ENCODE results near the gene FLT1. TPM values are rescaled to one million over a fixed set of nuclear protein-coding genes. Genes with fewer than 3 reads are reported as not detected.

Gene FLT1
- total RNA-seq, 2 donors from 2014 or later: 12.3 to 44.6 TPM

DNA sequence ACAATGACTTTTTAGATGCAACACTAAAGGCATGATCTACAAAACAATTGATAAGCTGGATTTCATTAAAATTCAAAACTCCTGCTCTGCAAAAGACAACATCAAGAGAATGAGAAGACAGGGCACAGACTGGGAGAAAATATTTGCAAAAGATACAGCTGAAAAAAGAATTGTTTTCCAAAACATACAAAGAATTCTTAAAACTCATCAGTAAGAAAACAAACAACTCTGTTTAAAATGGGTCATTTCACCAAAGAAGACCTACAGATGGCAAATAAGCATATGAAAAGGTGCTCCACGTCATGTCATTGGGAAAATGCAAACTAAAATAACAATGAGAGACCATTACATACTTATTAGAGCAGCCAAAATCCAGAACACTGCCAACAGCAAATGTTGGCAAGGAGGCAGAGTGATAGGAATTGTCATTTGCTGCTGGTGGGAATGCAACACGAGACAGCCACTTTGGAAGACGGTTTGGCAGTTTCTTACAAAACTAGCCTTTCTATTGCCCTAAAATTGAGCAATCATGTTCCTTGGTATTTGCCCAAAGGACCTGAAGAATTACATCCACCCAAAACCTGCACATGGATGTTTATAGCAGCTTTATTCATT, 39.2 kb downstream of the FLT1 start:
- H3K36me3 ChIP-seq: no peaks in the 10 kb centered on the region
- H3K27ac ChIP-seq: no peak overlapping the region
- TF ChIP-seq CTCF (IDR thresholded peaks at IDR 0.05): no peak
- no peaks in the 10 kb centered on the region for H3K9me3 ChIP-seq
- DNase-seq (ENCODE audit: low spot score) (no peak), ATAC-seq (ENCODE audit: insufficient number of reproducible peaks, low FRiP score, low read depth) (no peak)
- H3K4me1 ChIP-seq (ENCODE audit: control insufficient read depth in 1 of 2, low read depth in 2 of 2): peaks cover 6 to 16% of the 10 kb centered on the region in 2 donors
- H3K27me3 ChIP-seq (replicated peaks; ENCODE audit: insufficient read depth): no peaks in the 10 kb centered on the region
- no peak overlapping the region for H3K4me3 ChIP-seq

DNA sequence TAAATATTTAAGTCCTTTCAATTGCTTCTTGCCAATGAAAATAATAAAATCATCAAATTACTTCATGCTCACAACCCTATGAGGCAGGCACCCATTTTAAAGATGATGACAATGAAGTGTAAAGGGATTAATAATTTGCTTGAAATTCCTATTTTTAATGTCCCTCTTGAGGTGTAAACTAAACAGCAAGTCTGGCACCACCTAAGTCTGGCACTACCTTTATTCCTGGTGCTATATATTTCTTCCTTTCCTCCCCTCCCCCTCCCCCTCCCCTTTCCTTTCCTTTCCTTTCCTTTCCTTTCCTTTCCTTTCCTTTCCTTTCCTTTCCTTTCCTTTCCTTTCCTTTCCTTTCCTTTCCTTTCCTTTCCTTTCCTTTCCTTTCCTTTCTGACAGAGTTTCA, 42.2 kb downstream of the FLT1 start:
- H3K27ac ChIP-seq: no peak overlapping the region
- H3K9me3 ChIP-seq: peaks cover 7% of the 10 kb centered on the region
- H3K27me3 ChIP-seq (replicated peaks; ENCODE audit: insufficient read depth): no peaks in the 10 kb centered on the region
- no peaks in the 10 kb centered on the region for H3K36me3 ChIP-seq
- no peak overlapping the region for H3K4me3 ChIP-seq
- DNase-seq (ENCODE audit: low spot score): no peak
- no peak for ATAC-seq (ENCODE audit: insufficient number of reproducible peaks, low FRiP score, low read depth)
- peaks cover 6 to 16% of the 10 kb centered on the region in 2 donors for H3K4me1 ChIP-seq (ENCODE audit: control insufficient read depth in 1 of 2, low read depth in 2 of 2)
- TF ChIP-seq CTCF (IDR thresholded peaks at IDR 0.05): no peak

DNA sequence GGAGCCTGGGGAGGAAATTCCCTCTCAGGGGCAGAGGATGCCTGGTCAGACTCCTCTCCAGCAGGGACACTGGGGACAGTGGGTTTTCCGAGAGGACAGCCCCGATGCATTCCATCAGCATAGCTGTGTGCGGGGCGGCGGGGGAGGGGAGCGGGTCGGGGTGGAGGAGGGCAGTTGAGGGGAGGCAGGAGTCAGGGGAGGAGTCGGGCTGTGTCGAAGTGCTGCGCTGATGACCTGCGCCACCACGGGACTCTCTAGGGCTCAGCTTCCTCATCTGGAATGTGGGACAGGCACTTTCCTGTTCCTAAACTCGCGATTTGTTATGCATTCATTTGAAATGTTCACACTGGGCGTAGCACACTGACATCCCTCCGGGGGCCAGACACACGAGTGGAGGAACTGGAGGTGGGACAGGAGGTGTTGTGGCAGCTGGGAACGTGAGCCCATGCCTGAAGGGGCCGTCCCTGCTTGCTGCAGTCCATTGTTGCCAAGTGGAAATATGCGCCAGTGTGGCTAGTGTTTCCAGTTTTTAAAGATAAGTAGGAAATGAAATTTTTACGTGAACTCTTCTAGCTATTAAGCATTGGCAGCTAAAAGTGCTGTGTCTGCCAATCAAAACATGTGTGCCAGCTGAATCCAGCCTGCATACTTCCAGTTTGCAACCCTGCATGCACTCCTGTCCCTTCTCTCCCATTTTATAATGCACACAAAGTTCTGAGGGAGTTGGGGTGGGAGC, 43.3 kb downstream of the FLT1 start:
- Histone ChIP-seq H3K27me3 (replicated peaks; ENCODE audit: insufficient read depth) (no peaks in the 10 kb centered on the region), H3K4me1 (ENCODE audit: control insufficient read depth in 1 of 2, low read depth in 2 of 2) (peaks cover 6 to 16% of the 10 kb centered on the region in 2 donors), H3K4me3 (peak overlapping the region; percentile 62), H3K9me3 (peaks cover 7% of the 10 kb centered on the region), H3K27ac (no peak overlapping the region), H3K36me3 (no peaks in the 10 kb centered on the region)
- TF ChIP-seq CTCF (IDR thresholded peaks at IDR 0.05): no peak
- no peak for ATAC-seq (ENCODE audit: insufficient number of reproducible peaks, low FRiP score, low read depth)
- no peak for DNase-seq (ENCODE audit: low spot score)

DNA sequence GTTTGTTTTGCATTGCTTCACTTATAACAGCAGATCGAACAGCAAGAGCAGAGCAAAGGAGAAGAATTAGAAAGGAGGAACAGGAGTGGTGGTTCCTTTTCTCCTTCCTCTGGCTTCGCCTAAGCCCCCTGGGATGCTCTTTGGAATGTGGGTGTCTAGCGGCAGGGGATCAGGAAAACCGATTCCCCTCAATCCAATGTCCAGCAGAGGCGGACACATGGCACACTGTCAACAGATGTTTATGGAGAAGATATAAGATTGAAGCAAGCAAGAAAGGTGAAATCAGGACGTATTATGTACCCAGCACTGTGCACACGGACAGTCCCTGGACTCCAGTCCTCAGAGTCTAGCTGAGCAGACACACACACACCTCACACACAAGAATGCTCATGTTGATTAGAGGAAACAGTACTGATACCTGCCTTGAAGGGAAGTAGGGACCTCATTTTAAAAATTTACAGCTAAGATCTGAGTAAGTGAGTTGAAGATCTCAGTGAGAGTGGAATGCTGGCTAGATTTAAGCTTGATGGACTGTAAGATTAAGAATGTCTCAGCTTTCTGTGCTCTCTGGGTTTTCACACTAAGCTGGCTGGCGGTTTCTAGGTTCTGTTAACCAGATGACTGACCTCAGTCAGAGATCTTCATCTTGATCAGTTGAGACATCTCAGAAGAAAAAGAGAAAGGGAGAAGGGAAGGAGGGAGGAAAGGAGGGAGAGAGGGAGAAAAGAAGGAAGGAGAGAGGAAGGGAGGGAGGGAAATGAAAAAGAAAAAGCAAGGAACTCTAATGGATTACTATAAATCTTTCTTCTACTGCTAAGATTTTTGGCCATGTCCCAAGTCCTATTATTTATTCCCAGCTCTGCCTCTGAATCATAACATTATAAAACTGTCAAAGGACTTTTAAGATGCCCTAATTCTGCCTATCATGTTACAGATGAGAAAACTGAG, 44.8 kb downstream of the FLT1 start:
- H3K27ac ChIP-seq: no peak overlapping the region
- H3K9me3 ChIP-seq: peaks cover 7% of the 10 kb centered on the region
- no peak for ATAC-seq (ENCODE audit: insufficient number of reproducible peaks, low FRiP score, low read depth)
- no peaks in the 10 kb centered on the region for H3K36me3 ChIP-seq
- H3K4me1 ChIP-seq (ENCODE audit: control insufficient read depth in 1 of 2, low read depth in 2 of 2): peaks cover 6 to 16% of the 10 kb centered on the region in 2 donors
- TF ChIP-seq CTCF (IDR thresholded peaks at IDR 0.05): no peak
- no peaks in the 10 kb centered on the region for H3K27me3 ChIP-seq (replicated peaks; ENCODE audit: insufficient read depth)
- no peak for DNase-seq (ENCODE audit: low spot score)
- no peak overlapping the region for H3K4me3 ChIP-seq
